ENCODE data around the gene ADNP.

The ADNP gene

GRCh38 chr20:50870561-50871161 lies 60.6 kb downstream of the ADNP start:
- DNase-seq, result no peak

- DNase-seq, result no peak
Measured at GRCh38 chr20:50868509-50869495, 62.4 kb downstream of the ADNP start.

GRCh38 chr20:50867805-50868204 lies 63.4 kb downstream of the ADNP start:
- DNase-seq, result no peak

DNA sequence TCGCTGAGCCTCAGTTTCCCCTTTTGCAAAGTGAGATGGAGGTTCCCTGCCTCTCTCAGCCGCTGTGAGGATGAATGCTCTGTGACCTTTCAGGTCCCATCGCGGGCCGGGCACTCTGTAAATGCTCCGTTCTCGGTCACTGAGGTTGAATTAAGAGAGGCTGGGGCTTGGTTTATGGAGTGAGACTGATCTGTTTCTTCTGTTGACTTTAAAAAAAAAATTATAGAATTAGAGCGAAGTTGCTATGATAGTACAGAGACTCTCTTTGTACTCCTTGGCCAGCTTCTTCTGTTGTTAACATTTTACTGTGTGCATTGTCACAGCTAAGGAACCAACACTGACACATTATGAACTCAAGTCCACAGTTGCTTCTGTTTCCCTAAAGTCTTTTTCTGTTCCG lies 64.4 kb downstream of the ADNP start:
- DNase-seq, result no peak

- no peak for DNase-seq
Measured at GRCh38 chr20:50866036-50866685, 65.1 kb downstream of the ADNP start.

DNA sequence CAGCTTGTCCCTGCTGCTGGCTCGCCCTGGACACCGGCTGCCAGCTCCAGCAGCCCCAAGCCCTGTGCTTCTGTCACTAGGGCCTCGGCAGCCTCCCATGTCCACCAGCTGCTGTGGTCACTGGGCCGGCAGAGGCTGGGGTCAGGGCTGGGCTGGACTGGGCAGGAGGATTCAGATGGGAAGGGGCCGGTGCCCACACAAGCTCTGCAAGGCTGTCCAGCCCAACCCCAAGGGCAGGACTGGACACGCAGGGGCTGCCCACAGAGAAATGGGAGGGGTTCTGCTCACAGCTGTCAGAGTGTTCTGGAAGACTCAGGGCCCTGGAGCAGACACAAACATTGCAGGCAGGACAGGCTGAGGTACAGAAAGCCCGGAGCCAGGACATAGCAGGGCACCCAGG lies 65.6 kb downstream of the ADNP start:
- no peak for DNase-seq

- no peak for DNase-seq
Measured at GRCh38 chr20:50865114-50865513, 66.1 kb downstream of the ADNP start.

- DNase-seq, result no peak
Measured at GRCh38 chr20:50862546-50862945, 68.7 kb downstream of the ADNP start.

DNA sequence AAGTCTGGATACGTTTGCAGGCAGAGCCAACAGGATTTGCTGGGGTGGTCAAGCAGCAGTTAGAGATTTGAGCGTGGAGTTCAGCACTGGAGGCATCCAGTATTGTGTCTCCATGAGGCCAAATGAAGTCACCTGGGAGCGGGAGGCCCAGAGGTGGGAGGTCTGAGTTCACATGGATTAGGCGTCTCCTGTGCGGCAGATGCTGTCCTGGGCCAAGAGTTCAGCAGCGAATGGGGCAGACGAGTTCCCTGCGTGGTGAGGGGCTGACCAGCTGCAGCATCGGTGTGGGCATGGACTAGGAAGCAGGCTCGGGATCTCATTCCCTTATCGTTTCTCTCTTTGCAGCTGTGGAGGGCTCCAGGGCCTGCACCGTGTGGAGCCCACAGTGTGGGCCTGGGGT lies 70.2 kb downstream of the ADNP start:
- no peak for DNase-seq

- DNase-seq, result no peak
Measured at GRCh38 chr20:50859161-50859560, 72.1 kb downstream of the ADNP start.

- DNase-seq, result no peak
Measured at GRCh38 chr20:50858525-50858924, 72.7 kb downstream of the ADNP start.

DNA sequence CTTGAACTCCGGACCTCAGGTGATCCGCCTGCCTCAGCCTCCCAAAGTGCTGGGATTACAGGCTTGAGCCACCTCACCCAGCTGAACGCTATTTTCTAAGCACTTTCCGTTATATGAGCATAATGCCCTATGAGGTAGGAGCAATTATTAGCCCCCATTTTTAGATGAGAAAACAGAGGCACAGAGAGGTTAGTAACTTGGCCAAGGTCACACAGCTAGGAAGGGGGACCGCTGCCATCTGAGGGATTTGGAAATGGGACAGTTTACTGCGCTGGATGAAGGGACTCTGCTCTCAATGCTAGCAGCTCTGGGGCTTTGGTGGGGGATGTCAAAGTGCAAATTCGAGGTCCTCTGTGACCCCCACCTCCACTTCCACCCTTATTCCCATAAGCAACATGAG lies 73.9 kb downstream of the ADNP start:
- no peak for DNase-seq

DNA sequence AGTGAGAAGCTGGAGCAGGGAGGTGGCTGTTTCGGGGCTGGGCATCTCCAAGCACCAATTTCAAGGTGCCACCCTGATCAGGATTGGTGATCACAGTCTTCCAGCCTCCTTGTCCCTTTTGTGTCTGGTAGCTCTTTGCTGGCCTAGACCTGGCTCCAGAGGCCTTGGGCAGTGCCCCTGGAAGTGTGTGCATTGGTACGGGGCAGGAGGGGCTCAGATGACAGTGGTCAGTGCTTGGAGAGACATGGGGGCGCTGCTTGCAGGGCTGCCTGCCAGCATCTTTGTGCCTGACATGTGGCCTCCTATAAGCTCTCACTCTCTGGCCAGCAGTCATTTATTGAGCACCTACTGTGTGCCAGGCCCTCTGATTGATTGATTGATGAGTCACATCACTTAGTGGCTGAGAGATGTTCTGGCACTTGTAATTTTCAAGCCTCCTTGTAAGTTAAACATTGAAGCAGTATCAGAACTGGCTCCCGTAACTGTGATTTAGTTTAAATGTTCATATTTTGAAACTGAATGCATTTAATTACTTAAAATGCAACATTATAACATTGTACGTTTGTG lies 74.7 kb downstream of the ADNP start:
- DNase-seq, result no peak

DNA sequence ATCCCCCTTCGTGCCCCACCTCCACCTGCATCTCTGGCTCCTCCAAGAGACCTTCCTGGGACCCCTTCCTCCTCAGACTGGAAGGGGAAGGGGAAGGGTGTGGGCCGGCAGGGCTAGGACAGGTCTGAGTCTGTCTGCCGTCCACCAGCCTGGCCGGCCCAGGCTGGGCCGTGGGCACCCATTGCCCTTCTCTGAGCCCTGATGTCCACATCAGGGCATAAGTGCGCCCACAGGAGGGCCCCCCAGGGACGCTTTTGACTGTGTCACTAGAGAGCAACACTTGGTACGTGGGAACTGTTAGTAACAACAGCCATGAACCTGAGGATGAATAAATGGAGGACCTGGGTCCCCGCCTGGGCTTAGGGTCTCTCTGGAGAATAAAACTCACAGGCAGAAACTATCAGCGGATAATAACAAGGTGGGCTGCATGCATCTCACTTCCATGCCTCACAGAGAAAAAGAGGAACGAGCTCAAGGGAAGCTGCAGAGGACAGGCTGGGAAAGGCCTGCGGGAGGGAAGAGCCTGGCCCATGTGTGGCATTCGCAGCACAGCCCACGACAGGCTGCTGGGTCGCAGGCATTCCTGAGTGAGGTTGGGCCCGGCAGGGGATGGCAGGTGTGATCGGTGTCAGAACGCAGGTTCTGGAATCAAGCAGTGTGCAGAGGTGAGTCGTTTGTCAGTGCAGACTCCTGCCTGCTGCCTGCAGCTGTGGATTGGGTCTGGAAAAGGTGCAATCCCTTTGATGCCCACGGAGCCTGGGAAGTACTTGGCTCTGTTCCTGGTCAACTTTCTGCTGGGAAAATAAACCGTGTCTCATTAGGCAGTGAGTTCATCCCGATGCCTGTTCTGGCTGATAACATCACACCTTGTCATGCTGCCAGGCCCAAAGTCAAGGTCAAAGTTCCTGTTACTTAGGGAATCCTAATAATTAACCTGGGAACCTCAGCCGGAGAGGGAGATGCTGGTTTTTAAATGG lies 75.5 kb downstream of the ADNP start:
- DNase-seq, result no peak

DNA sequence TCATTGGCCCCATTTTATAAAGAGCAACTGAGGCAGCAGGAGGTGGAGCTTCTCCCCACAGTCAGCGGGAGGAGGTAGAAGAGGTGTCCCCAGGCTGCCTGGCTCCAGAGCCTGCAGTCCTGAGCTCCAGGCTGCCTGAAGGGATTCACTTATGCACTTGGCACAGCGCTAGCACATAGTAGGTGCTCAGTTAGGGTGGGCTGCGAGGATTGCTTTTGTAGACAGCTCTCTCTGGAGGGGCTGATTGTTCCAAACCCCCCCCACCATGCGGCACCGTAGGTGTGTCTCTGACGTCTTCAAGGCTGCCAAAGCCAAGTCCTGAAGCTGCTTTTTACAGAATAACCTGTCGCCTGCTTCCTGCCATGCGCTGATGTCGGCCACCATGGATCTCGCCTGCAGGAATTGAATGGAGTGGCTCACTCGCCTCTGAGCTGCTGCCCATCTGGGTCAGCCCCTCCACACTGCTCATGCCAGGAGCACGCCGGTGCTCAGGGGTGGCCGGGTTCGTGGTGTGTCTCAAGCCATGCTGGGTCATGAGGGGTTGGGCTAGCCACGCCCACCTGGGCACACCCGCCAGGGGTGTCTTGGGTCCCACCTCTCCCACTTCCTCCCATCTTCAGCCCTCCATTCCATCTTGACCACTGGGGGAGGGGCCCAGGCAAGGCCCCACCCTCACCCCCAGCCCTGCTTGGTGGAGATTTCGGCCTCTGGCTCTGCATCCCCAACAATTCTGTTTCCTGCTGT lies 76.6 kb downstream of the ADNP start:
- no peak for DNase-seq

DNA sequence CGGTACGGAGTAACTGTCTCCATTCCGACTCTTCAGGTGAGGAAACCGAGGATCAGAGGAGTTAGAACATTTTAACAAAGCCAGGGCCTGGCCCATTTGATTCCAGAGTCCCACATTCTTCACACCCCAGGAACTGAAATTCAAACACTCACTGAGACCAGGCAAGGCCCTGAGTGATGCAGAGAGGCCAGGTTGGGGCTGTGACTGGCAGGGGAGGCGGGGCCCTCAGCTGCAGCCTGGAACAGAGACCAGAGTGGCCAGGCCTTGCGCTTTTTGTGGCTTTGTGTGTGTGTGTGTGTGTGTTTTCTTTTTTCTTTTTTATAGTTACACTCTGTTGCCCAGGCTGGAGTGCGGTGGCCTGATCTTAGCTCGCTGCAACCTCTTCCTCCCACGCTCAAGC lies 79.2 kb downstream of the ADNP start:
- DNase-seq, result no peak

DNA sequence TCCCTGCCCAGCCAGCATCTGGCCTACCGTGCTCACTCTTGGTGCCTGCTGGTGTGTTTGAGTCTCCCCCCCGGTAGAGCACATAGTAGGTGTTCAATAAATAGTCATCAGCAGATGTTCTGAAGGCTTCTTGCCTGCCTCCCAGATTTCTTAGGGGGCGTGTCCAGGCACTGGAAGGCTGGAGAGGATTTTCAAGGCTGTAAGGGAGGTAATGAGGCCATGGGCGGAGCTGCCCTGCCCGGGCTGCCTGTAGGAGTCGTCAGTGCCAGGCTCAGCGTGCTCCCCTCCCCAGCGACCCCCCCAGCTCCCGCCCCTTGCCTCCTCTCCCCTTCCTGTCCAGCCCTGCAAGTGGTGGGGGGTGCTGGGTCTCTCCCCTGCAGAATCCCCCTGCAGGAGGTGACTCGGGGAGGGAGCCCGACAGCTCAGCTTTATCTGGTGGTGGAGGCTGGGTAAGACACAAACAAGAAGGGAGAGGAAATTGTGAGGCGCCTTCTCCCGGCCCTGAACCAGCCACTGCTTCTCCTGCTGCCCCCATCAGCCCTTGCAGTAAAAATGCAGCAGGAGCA lies 80.4 kb downstream of the ADNP start:
- DNase-seq, result no peak

GRCh38 chr20:50848846-50849673 lies 82.2 kb downstream of the ADNP start:
- no peak for DNase-seq

GRCh38 chr20:50848341-50848808 lies 82.9 kb downstream of the ADNP start:
- DNase-seq, result no peak

- no peak for DNase-seq
Measured at GRCh38 chr20:50845566-50846215, 85.5 kb downstream of the ADNP start.

All from activated naive CD4-positive, alpha-beta T cell treated with Interleukin-2 at 50 U/mL for 16 hours (primary cell).